T1000 (cell line): ENCODE measurements around the gene MOV10L1.

Experiments used
- DNase-seq: peaks from one replicate; lab custom pipeline; 2025; ENCODE audit warnings: mixed read lengths; lab: John Stamatoyannopoulos, UW

Gene MOV10L1

GRCh38 chr22:50175921-50176849 is 86.4 kb downstream of the MOV10L1 start:
- DNase-seq: no peak

- no peak for DNase-seq
These were observed 87.2 kb downstream of the MOV10L1 start for GRCh38 chr22:50176850-50177536.

- DNase-seq: no peak
These were observed 88.0 kb downstream of the MOV10L1 start for GRCh38 chr22:50177537-50178470.

DNA sequence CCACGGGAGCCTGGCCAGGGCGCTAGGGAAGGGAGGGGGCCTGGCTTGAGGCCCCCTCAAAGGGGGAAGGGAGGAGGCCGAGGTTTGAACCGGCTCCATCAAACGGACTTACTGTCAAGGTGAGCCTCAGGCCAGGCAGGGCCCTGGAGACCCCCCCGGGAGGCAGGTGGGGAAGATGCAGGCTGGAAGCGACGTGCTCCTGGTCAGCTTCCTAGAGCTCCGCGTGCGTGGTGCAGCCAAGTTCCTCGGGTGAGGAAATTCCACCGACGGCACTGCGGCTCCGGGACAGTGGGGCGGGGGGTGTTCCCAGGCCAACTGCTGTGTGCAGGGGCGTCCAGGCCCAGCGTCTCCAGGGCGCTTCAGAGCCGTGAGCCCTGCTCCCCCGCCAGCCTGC is 88.7 kb downstream of the MOV10L1 start:
- DNase-seq: no peak

- no peak for DNase-seq
These were observed 89.4 kb downstream of the MOV10L1 start for GRCh38 chr22:50178871-50179869.

- DNase-seq: no peak
These were observed 90.3 kb downstream of the MOV10L1 start for GRCh38 chr22:50179937-50180726.

DNA sequence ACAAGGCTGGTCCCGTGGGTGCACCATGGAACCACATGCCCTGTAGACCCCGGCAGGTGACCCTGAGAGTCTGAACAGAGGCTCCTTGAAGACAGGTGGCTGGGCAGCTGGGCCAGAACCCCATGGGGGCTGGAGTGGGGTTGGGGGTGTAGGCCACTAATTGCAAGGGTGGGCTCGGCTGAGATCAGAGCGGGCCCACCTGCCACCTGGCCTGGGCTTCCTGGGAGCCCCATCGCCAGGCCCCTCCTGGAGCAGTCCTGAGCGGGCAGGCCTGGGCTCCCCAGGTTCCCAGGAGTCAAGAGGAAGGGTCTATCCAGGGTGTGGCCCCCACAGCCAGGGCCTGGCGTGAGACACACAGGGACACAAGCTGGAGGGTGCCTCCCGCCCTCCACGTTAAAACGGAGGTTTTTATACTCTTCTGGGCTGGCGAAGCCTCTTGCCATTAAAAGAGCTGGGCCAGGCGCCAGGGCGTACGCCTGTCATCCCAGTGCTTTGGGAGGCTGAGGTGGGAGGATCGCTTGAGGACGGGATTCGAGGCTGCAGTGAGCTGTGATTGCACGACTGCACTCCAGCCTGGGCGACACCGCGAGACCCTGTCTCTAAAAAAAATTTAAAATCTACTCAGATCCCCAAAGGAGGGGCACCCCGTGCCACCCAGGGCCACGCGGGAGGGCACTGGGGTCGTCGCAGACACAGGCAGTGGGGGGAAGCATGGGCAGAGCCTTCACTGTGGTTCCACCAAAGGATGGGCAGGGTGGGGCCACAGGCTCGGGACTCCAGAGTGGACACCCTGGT is 91.1 kb downstream of the MOV10L1 start:
- no peak for DNase-seq

DNA sequence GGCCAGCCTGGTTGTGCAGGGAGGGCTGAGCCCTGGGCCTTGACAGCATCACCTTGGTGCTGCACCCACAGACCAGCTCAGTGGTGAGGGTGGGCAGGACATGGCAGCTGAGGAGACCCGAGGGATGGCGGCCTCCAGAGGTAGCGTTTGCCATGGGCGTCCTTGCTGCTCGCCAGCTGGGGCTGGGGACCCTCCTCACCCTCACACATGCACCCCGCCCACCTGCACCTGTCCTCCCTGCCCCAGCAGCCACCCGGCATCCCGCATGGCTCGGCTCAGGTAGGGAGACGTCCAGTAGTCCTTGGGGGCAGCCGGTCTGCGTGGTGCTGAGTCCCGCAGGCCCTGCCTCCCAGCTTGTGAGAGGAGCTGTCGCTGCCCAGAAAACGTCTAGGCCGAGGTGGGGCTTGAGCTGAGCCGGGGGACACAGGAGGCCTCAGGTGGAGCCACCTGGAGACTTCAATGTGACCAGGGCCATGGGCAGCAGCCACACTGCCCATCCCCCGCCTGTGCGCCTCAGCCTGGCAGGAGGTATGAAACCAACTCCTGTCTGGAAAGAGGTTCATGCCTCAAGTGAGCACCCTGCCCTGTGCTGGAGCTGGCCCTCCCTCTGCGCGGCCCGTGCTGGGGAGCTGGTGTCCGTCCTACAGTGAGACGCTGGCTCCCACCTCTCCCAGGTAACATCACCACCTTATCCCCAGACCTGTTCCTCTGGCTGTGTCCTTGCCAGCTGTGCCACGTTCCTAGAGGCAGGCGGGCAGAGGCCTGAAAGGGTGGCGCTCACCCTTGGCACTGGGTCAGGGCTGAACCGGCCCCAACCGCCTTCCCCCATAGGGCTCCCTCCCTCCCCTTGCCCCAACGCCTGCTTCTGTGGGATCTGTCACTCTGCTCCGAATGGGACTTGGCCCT is 92.6 kb downstream of the MOV10L1 start:
- DNase-seq: no peak

- no peak for DNase-seq
These were observed 93.5 kb downstream of the MOV10L1 start for GRCh38 chr22:50183141-50183971.

DNA sequence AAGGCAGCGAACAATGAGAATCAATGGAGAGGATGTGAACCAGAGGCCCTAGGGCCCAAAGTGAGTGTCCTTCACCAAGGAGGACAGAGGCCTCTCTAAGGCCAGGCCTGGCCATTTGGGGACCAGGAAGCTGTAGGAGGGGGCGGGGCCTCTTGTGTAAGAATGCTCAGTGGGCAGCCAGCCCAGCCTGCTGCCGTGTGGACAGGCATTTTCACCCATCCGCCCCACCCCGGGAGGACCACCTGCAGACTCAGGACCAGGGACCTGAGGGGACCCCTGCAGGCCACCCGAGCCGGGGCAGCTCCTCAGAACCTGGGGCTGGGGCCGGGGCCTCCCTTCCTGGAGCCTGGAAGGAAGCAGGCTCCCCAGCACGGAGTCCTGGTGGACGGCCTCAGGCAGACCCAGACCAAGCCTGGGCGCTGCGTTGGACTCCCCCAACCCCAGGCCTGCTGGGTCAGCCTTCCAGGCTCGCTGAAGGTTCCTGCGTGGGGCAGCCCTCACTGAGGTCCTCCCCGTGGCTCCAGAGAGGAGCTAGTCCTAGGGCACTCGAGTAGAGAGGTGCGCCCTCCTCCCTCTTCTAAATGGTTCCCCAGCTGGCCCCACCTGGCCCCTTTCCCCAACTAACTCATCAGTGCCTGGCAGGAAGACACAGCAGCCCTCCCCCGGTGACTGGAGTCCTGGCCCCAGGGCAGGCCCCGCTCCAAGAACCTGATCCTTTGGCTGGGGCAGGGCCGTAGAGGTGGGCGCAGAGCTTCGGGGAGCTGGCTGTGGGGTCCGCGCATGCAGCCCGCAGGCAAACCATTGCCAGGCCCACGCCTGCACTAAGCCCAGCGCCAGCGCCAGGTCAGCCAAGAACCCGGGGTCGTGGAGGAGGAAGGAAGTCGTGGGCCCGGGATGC is 94.4 kb downstream of the MOV10L1 start:
- DNase-seq: no peak

DNA sequence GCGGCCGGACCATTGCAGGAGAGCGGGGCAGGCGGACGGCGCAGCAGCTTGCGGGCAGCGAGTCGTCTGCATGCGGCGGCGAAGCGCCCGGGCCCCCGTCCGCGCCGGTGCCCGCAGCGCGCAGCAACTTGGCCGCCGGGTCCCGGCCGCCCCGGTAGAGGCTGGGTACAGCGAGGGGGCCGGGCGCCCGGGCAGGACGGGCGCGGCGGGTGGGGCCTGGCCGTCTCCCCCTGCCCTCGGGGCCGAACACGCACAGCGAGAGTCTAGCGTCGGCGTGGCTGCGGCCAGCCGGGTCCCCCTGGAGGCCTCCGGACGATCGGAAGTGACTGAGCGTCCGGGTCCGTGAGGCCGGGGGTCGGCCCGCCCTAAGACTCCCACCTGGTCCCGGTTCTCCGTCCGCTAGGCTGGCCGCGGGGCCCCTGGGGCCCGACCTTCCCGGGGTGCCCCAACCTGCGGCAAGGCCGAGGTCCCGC is 95.1 kb downstream of the MOV10L1 start:
- DNase-seq: no peak

- DNase-seq: peak; percentile 73
These were observed 95.7 kb downstream of the MOV10L1 start, which contains the start of gene TRABD for GRCh38 chr22:50185375-50186087. Gene TRABD, plus strand, starts transcription at chr22:50185913. Its CDS starts 7,148 bp downstream, at chr22:50193061.

DNA sequence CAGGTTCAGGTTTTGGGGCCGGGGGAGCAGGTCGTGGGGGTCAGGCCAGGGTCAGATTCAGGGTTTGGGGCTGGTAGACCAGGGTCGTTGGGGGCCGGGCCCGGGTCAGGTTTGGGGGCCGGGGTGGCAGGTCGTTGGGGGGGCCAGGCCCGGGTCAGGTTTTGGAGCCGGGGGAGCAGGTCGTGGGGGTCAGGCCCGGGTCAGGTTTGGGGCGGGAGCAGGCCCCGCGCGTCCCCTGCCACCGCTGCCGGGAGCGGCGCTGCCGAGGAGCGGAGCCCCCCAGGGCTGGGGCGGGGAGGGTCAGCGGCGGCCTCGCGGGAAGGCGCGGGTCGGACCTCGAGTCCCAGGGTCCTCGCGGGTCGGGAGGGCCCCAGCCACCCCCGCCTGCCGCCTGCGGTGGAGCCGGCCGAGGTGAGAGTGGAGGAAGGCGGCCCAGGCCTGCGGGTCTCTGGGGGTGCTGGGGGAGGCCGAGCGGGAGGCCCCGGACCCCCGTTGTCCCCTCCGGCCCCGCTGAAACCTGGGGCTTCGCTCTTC is 96.4 kb downstream of the MOV10L1 start:
- DNase-seq: no peak

DNA sequence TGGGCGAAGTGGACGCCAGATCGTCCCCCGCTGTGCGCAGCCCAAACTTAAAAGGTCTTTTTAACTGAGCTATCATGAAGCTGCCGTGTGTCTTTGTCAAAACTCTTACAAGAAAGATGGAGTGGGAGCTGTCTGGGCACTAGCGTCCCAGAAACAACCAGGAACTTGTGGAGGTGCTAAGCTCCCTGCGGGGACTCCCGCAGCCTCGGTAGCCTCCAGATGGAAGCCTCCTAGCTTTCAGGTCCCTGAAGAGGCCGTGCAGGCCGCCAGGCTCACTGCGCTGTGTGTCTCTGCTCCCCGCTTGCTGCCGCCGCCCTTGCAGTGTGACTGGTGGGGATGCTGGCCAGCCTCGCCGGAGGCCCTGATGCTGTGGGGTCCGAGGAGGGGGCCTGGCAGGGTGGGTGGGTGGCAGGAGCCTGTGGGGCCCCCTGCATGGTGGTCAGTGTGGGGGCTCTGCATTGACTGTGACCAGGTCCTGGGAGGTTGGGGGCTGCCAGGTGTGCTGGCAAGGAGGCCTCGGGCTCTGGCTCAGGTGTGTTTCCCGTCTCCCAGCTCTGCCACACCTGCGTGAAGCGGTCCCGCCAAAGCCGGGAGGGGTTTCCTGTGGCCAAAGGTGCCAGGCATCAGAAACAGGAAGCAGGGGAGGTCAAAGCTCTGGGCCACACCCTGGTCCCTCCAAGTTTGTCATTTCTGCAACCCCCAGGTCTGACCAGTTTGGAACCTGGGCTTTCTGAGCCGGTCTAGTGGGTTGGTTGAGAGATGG is 97.1 kb downstream of the MOV10L1 start:
- no peak for DNase-seq
